Omental fat pad (tissue), 4 donors: ENCODE results near the gene AKIP1. TPM values are rescaled to one million over a fixed set of nuclear protein-coding genes. Genes with fewer than 3 reads are reported as not detected.
A peak's percentile ranks its signal among the peaks of the same experiment; 100 is the strongest.

ENCODE experiments used
- ATAC-seq: fragments of 150-250 bp; one replicate; pipeline ENCODE4 v1.9.1; 2016; ENCODE audit warnings: mild to moderate bottlenecking, moderate library complexity; ENCODE audit not compliant: low FRiP score
- DNase-seq: peaks from one replicate; pipeline ENCODE4 v3.0.0-alpha.2; 2019; ENCODE audit warnings: low spot score
- CTCF ChIP-seq, 3 donors: fragments of 450-650 bp; IDR thresholded peaks; one replicate each; pipeline ENCODE4 v1.5.1; 2016 to 2017; ENCODE audit warnings: antibody characterized with exemption in 3 of 3, mild to moderate bottlenecking in 3 of 3, moderate library complexity in 2 of 3
- total RNA-seq, 4 donors: library from RNA; depleted of rRNA; stranded (reverse); fragments of >200 nt; gene quantifications; one replicate each; pipeline ENCODE4 v1.1.0, GENCODE V29; 2016

AKIP1 gene
- total RNA-seq, 4 donors from 2014 or later, result 13.1 to 32.0 (median 19.8) TPM

GRCh38 chr11:8917157-8917825, 6.3 kb downstream of the AKIP1 start:
- ATAC-seq (peak; percentile 16), DNase-seq (no peak)
- TF ChIP-seq CTCF (IDR thresholded peaks at IDR 0.05), result no peak

- TF ChIP-seq CTCF (IDR thresholded peaks at IDR 0.05), result no peak
- ATAC-seq, result no peak
- no peak for DNase-seq
Measured at GRCh38 chr11:8922691-8923090, 11.7 kb downstream of the AKIP1 start.

GRCh38 chr11:8925711-8926110, 14.7 kb downstream of the AKIP1 start:
- ATAC-seq (no peak), DNase-seq (no peak)
- no peak for TF ChIP-seq CTCF (IDR thresholded peaks at IDR 0.05)

GRCh38 chr11:8926236-8926635, 15.2 kb downstream of the AKIP1 start:
- no peak for DNase-seq
- no peak for ATAC-seq
- no peak for TF ChIP-seq CTCF (IDR thresholded peaks at IDR 0.05)

- no peak for TF ChIP-seq CTCF (IDR thresholded peaks at IDR 0.05)
- ATAC-seq (no peak), DNase-seq (no peak)
Measured at GRCh38 chr11:8927233-8927632, 16.2 kb downstream of the AKIP1 start.

GRCh38 chr11:8928205-8928604, 17.2 kb downstream of the AKIP1 start:
- DNase-seq (no peak), ATAC-seq (no peak)
- TF ChIP-seq CTCF (IDR thresholded peaks at IDR 0.05), result no peak

- DNase-seq (no peak), ATAC-seq (no peak)
- no peak for TF ChIP-seq CTCF (IDR thresholded peaks at IDR 0.05)
Measured at GRCh38 chr11:8928981-8929615, 18.1 kb downstream of the AKIP1 start.
